ENCODE measurements around the gene GATD1. TPM values are rescaled to one million over a fixed set of nuclear protein-coding genes. Genes with fewer than 3 reads are reported as not detected.
A peak's percentile ranks its signal among the peaks of the same experiment; 100 is the strongest.

Gene GATD1
- total and polyA plus RNA-seq, 4 donors: 22.1 to 63.1 (median 39.1) TPM

DNA sequence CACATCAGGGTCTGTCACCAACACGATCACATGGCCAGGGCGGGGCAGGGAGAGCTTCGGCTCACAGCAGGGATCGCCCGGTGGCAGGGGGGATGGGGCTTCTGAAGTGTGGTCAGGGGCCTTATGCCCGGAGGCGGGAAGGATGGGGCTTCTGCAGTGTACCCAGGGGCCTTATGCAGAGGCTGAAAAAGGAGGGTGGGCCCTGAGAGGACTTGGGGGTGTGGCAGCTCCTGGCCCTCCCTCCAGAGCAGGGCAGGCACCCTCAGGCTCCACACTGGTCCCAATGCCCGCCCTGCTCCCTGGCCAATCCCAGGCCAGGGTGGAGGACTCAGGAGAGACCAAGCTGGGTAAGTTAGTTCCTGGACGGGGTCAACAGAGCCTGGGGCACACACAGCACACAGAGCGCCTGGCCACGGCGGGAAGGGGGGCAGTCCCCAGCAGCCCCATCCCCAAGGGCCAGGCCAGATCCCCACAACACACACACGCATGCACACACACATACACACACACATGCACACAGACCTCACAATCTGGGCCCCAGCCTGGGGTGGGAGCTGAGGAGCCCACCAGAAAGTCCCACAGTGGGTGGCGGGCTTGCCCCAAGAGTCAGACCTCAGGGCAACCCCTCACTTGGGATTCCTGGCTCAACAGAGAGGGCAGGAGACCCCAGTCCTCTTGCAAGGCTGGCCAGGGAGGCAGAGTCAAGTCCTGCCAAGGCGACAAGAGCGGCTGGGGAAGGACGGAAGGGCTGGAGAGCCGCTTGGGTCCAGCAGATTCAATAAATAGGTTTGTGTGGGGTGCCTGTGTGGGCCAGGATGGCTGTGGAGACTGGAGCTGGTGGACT is 13.7 kb upstream of the GATD1 start:
- Histone ChIP-seq H3K4me3 (no peak overlapping the region), H3K9me3 (ENCODE audit: control insufficient read depth in 4 of 4, insufficient read depth in 3 of 4, low read length in 3 of 4) (no peaks in the 10 kb centered on the region), H3K9ac (ENCODE audit: insufficient read depth in 1 of 2, low read length in 2 of 2) (no peak overlapping the region), H3K36me3 (ENCODE audit: control insufficient read depth in 4 of 4, insufficient read depth in 4 of 4, low read length in 4 of 4) (peaks cover 0 to 28% (median 7%) of the 10 kb centered on the region in 4 donors), H3K27me3 (ENCODE audit: control insufficient read depth in 3 of 3, insufficient read depth in 3 of 3, low read length in 2 of 3) (no peaks in the 10 kb centered on the region), H3K4me1 (ENCODE audit: control insufficient read depth in 5 of 5, insufficient read depth in 5 of 5, low read length in 5 of 5) (peaks cover 0 to 12% (median 3%) of the 10 kb centered on the region in 5 donors), H3K27ac (ENCODE audit: low read depth in 1 of 2, low read length in 1 of 2) (no peak overlapping the region)
- ATAC-seq (ENCODE audit: insufficient read depth, low FRiP score) (no peak), DNase-seq (peak in 1 of 3 donors; percentile 41)
- TF ChIP-seq, protein P1, sequence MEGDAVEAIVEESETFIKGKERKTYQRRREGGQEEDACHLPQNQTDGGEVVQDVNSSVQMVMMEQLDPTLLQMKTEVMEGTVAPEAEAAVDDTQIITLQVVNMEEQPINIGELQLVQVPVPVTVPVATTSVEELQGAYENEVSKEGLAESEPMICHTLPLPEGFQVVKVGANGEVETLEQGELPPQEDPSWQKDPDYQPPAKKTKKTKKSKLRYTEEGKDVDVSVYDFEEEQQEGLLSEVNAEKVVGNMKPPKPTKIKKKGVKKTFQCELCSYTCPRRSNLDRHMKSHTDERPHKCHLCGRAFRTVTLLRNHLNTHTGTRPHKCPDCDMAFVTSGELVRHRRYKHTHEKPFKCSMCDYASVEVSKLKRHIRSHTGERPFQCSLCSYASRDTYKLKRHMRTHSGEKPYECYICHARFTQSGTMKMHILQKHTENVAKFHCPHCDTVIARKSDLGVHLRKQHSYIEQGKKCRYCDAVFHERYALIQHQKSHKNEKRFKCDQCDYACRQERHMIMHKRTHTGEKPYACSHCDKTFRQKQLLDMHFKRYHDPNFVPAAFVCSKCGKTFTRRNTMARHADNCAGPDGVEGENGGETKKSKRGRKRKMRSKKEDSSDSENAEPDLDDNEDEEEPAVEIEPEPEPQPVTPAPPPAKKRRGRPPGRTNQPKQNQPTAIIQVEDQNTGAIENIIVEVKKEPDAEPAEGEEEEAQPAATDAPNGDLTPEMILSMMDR (IDR thresholded peaks at IDR 0.05; ENCODE audit: control extremely low read depth, extremely low read depth): no peak
- 78 to 84% methylated on average over 18 of the region's 18 CpGs for WGBS, 2 donors

DNA sequence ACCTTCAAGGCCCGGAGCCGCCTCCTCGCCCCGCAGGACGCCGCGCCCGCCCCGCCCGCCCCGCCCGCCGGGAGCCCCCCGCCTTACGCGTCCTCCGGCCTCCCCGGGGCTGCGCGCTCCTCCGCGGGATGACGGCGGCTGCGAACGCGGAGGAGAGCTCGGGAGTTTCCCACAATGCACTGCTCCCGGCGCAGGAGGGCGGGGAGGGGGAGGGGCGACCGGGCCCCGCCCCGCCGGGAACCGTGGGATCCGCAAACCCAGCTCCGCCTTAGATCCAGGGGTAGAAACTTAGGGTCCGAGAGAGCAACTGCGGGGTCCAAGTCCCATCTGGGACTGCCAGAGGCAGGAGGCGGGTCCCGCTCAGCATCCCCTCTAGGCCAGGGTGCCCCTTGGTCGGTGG is 12.7 kb upstream of the GATD1 start, which contains the start of gene CEND1:
TSS of gene CEND1 (minus strand) at position 148 of the 400 bp plus-strand sequence. CDS start 1,514 bp downstream, outside the sequence.
- peaks cover 0 to 4% (median 0%) of the 10 kb centered on the region in 5 donors for H3K4me1 ChIP-seq (ENCODE audit: control insufficient read depth in 5 of 5, insufficient read depth in 5 of 5, low read length in 5 of 5)
- H3K9me3 ChIP-seq (ENCODE audit: control insufficient read depth in 4 of 4, insufficient read depth in 3 of 4, low read length in 3 of 4): no peaks in the 10 kb centered on the region
- no peak within 1 kb of the TSS for H3K4me3 ChIP-seq
- 6 to 8% methylated on average over 29 to 44 of the region's 44 CpGs for WGBS, 2 donors
- peaks cover 0 to 28% (median 7%) of the 10 kb centered on the region in 4 donors for H3K36me3 ChIP-seq (ENCODE audit: control insufficient read depth in 4 of 4, insufficient read depth in 4 of 4, low read length in 4 of 4)
- DNase-seq (no peak), ATAC-seq (ENCODE audit: insufficient read depth, low FRiP score) (no peak)
- H3K9ac ChIP-seq (ENCODE audit: insufficient read depth in 1 of 2, low read length in 2 of 2): no peak within 1 kb of the TSS
- TF ChIP-seq, protein P1 (IDR thresholded peaks at IDR 0.05; ENCODE audit: control extremely low read depth, extremely low read depth): no peak
- no peaks in the 10 kb centered on the region for H3K27me3 ChIP-seq (ENCODE audit: control insufficient read depth in 3 of 3, insufficient read depth in 3 of 3, low read length in 2 of 3)
- H3K27ac ChIP-seq (ENCODE audit: low read depth in 1 of 2, low read length in 1 of 2): no peak within 1 kb of the TSS

DNA sequence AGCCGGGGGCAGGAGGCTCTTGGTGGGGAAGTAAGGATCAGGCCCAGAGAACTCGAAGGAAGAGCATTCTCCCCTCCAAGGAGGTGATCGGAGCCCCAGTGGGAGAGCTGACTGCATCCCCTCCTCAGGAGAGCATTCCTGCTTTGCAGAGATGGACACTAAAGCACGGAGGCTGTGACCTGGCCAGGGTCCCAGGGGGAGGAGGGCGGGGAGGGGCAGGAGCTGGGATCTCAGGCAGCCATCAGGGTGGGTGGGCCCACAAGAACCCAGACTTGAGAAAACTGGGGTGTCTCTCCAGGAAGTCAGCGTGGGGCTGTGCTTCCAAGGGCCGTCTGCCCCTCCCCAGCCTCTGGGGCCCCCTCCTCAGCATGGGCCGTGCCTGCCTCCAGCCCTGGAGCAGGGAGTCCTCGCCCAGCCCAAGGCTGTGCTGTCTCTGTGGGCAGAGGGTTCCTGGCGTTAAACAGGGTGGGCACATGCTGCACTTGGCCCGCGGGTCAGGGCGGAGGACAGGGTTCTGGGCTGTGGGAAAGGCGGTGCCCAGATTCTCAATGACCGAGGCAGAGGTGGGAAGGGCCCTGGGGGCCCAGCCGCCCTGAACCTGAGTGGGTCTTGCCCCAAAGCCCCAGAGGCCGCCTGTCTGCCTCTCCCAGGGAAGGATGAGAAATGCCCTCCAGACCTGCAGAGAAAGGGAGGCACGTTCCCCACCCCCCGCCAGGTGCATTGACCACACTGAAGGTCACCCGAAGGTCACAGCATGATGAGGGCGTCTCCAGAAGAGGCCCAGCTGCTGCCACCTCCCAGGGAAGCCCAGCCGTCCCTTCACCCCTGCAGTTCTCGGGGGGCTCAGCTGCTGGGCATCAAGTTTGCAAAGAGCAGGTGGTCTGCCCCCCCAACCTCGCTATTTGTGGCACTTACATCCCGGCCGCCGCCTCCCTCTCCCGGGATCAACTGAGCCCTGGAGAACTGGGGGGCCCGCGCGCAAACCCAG is 12.0 kb upstream of the GATD1 start:
- no peak for ATAC-seq (ENCODE audit: insufficient read depth, low FRiP score)
- TF ChIP-seq, protein P1 (IDR thresholded peaks at IDR 0.05; ENCODE audit: control extremely low read depth, extremely low read depth): no peak
- Histone ChIP-seq H3K9me3 (ENCODE audit: control insufficient read depth in 4 of 4, insufficient read depth in 3 of 4, low read length in 3 of 4) (no peaks in the 10 kb centered on the region), H3K4me1 (ENCODE audit: control insufficient read depth in 5 of 5, insufficient read depth in 5 of 5, low read length in 5 of 5) (no peaks in the 10 kb centered on the region), H3K9ac (ENCODE audit: insufficient read depth in 1 of 2, low read length in 2 of 2) (no peak overlapping the region), H3K27me3 (ENCODE audit: control insufficient read depth in 3 of 3, insufficient read depth in 3 of 3, low read length in 2 of 3) (no peaks in the 10 kb centered on the region), H3K36me3 (ENCODE audit: control insufficient read depth in 4 of 4, insufficient read depth in 4 of 4, low read length in 4 of 4) (peaks cover 0 to 27% (median 7%) of the 10 kb centered on the region in 4 donors), H3K4me3 (no peak overlapping the region), H3K27ac (ENCODE audit: low read depth in 1 of 2, low read length in 1 of 2) (no peak overlapping the region)
- no peak for DNase-seq
- 30 to 47% methylated on average over 28 to 31 of the region's 31 CpGs for WGBS, 2 donors

All from lung (tissue), 12 donors.